Osteocyte (in vitro differentiated cells): ENCODE results near the gene CTIF. TPM values are rescaled to one million over a fixed set of nuclear protein-coding genes. Genes with fewer than 3 reads are reported as not detected.
A peak's percentile ranks its signal among the peaks of the same experiment; 100 is the strongest.

ENCODE experiments used
- DNase-seq: peaks from one replicate; pipeline ENCODE4 v3.0.0; 2021; ENCODE audit warnings: mixed read lengths; ENCODE audit not compliant: unreplicated experiment; ENCODE audit errors: extremely low spot score
- H3K27ac Mint-ChIP-seq: one replicate; pipeline ENCODE4 v1.8.0; 2021; ENCODE audit warnings: mild to moderate bottlenecking, mixed read lengths; ENCODE audit not compliant: unreplicated experiment
- H3K27me3 Mint-ChIP-seq: one replicate; pipeline ENCODE4 v1.8.0; 2021; ENCODE audit warnings: mixed read lengths; ENCODE audit not compliant: unreplicated experiment
- H3K36me3 Mint-ChIP-seq: one replicate; pipeline ENCODE4 v1.8.0; 2021; ENCODE audit warnings: mixed read lengths; ENCODE audit not compliant: unreplicated experiment
- H3K4me1 Mint-ChIP-seq: one replicate; pipeline ENCODE4 v1.8.0; 2021; ENCODE audit warnings: mixed read lengths; ENCODE audit not compliant: unreplicated experiment
- H3K4me3 Mint-ChIP-seq: one replicate; pipeline ENCODE4 v1.8.0; 2021; ENCODE audit warnings: mild to moderate bottlenecking, moderate library complexity, mixed read lengths; ENCODE audit not compliant: unreplicated experiment
- H3K9me3 Mint-ChIP-seq: one replicate; pipeline ENCODE4 v1.8.0; 2021; ENCODE audit warnings: mixed read lengths; ENCODE audit not compliant: unreplicated experiment
- total RNA-seq: library from RNA; stranded (reverse); gene quantifications from 2 replicates; pipeline ENCODE4 v1.2.1, GENCODE V29; 2021
- TF ChIP-seq, protein P1 (sequence below): fragments of 200-600 bp; sonication (generic); IDR thresholded peaks from 2 replicates; pipeline ENCODE4 v1.5.0; 2021; ENCODE audit warnings: antibody characterized with exemption, mild to moderate bottlenecking, moderate library complexity

The CTIF gene
- total RNA-seq, 1 donor from 2014 or later: 172 TPM

DNA sequence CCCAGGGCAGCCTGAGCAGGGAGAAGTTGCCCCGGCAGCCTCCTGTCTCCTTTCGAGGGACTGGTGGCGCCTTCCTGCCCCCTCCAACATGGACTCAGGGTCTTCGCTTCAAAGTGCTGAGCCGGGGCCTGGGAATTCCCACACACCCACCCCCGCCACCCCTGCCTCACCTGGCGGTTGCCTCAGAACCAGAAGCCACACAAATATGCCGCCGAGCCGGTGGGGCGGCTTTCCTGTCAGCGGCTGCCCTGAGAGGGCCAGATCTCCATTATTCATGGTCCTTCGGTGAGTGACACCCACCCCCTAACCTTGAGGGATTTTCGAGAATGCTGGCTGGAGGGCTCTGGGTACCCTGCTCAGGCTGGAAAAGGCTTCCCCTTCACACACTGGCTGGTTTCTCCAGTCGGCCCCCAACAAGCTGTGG lies 340.2 kb downstream of the CTIF start:
- Mint-ChIP-seq H3K36me3 (peaks cover 3% of the 10 kb centered on the region), H3K4me3 (no peak overlapping the region), H3K27ac (no peak overlapping the region), H3K9me3 (no peaks in the 10 kb centered on the region), H3K27me3 (no peaks in the 10 kb centered on the region), H3K4me1 (peaks cover 44% of the 10 kb centered on the region)
- no peak for DNase-seq
- TF ChIP-seq, protein P1, sequence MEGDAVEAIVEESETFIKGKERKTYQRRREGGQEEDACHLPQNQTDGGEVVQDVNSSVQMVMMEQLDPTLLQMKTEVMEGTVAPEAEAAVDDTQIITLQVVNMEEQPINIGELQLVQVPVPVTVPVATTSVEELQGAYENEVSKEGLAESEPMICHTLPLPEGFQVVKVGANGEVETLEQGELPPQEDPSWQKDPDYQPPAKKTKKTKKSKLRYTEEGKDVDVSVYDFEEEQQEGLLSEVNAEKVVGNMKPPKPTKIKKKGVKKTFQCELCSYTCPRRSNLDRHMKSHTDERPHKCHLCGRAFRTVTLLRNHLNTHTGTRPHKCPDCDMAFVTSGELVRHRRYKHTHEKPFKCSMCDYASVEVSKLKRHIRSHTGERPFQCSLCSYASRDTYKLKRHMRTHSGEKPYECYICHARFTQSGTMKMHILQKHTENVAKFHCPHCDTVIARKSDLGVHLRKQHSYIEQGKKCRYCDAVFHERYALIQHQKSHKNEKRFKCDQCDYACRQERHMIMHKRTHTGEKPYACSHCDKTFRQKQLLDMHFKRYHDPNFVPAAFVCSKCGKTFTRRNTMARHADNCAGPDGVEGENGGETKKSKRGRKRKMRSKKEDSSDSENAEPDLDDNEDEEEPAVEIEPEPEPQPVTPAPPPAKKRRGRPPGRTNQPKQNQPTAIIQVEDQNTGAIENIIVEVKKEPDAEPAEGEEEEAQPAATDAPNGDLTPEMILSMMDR: no peak

DNA sequence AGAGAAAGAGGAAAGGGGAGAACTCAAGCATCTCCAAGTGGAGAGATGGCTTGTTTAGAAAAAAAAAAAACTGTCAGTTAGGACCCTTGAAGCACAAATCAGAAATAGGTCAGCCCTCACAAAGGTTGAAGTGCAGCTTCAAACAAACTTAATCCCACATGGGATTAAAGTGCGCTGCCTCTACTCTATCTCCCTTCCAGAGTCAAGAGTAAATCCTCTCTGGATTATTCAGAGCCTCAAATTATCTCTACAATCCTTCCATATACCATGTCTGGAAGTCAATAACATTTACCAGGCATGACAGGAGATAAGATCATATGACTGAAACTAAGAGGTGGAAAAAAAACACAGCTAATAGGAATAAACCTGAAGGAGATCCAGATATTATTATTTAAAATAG lies 342.1 kb downstream of the CTIF start:
- H3K4me1 Mint-ChIP-seq: peaks cover 40% of the 10 kb centered on the region
- no peak overlapping the region for H3K4me3 Mint-ChIP-seq
- TF ChIP-seq, protein P1: no peak

DNA sequence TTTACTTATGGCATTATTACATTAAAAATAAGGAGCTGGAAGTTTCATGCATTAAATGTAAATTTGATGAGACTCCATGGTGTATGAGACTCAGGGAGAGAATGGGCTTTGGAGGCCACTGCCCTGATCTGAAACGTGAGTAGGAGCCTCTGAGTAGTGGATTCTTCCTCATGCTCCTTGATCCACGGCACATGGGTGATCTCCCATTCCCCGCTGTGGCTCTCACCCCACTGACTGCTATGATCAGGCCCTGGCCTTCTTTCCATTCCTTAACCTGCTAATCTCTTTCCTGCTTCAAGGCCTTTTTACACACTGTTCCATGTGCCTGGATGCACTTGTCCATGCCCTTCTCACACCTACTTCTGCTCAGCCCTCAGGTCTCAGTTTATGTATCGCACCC lies 343.5 kb downstream of the CTIF start:
- peaks cover 32% of the 10 kb centered on the region for H3K4me1 Mint-ChIP-seq

More for the DNA sequence above, 342.1 kb downstream of the CTIF start:
- H3K36me3 Mint-ChIP-seq: peaks cover 3% of the 10 kb centered on the region
- no peaks in the 10 kb centered on the region for H3K27me3 Mint-ChIP-seq
- no peaks in the 10 kb centered on the region for H3K9me3 Mint-ChIP-seq
- DNase-seq: no peak
- H3K27ac Mint-ChIP-seq: no peak overlapping the region

DNA sequence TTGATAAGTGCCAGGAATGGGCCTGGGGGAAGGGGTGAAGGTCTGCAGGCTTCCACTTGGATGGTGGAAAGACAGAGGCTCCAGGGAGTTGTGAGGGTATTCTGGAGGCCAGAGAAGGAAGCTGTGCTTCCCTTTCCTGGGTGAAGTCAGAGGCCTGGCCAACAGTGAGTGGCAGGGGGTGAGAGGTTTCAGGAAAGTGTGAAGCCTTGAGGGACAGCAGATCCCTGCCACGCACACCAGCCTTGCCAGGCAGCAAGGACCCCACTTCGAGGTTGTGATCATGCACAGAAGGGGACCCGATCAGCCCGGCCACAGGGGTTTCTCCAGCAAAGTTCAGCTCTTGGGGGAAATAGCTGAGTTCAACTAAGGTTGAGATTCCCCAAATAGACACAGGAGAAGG lies 345.5 kb downstream of the CTIF start:
- TF ChIP-seq, protein P1: no peak
- H3K27me3 Mint-ChIP-seq: no peaks in the 10 kb centered on the region
- no peaks in the 10 kb centered on the region for H3K9me3 Mint-ChIP-seq
- H3K27ac Mint-ChIP-seq: peak overlapping the region; percentile 32
- no peak for DNase-seq
- peaks cover 3% of the 10 kb centered on the region for H3K36me3 Mint-ChIP-seq
- no peak overlapping the region for H3K4me3 Mint-ChIP-seq
- peaks cover 30% of the 10 kb centered on the region for H3K4me1 Mint-ChIP-seq

More for the DNA sequence above, 343.5 kb downstream of the CTIF start:
- H3K27ac Mint-ChIP-seq: no peak overlapping the region
- DNase-seq: no peak
- H3K4me3 Mint-ChIP-seq: no peak overlapping the region
- TF ChIP-seq, protein P1: no peak
- H3K27me3 Mint-ChIP-seq: no peaks in the 10 kb centered on the region
- H3K9me3 Mint-ChIP-seq: no peaks in the 10 kb centered on the region
- peaks cover 3% of the 10 kb centered on the region for H3K36me3 Mint-ChIP-seq

DNA sequence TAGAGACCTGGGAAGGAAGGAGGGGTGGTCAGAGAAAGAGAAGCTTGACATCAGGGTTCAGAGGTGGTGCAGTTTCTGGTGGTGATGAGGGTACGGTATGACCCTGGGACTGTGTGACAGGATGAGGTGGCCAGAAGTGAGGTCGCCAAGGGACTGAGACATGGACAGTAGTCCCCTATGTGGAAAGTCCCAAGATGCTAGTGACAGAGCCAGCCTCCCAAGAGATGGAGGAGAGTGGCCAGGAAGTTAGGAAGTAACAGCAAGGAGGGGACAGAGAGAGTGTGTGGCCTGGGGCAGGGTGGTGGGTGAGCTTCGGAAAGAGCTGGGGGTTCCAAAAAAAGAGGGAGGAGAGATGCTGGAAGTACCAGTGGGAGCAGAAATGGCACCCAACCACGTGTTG lies 345.9 kb downstream of the CTIF start:
- Mint-ChIP-seq H3K27ac (peak overlapping the region; percentile 32), H3K4me1 (peaks cover 35% of the 10 kb centered on the region), H3K9me3 (no peaks in the 10 kb centered on the region), H3K4me3 (no peak overlapping the region), H3K27me3 (no peaks in the 10 kb centered on the region), H3K36me3 (peaks cover 3% of the 10 kb centered on the region)
- TF ChIP-seq, protein P1: no peak
- no peak for DNase-seq
